CD4-positive, alpha-beta T cell (primary cell): ENCODE measurements around the gene OBP2B. TPM values are rescaled to one million over a fixed set of nuclear protein-coding genes. Genes with fewer than 3 reads are reported as not detected.

Experiments used
- ATAC-seq: fragments of 200-7000 bp; cut with Tn5 transposase; one replicate; pipeline ENCODE4 v1.10.0; 2022; ENCODE audit warnings: mild to moderate bottlenecking; ENCODE audit not compliant: poor library complexity
- CTCF ChIA-PET: fragments of 350-600 bp; sonication (Branson Sonifier 250); formaldehyde crosslinking; loops from one replicate; lab custom pipeline; 2021; ENCODE audit warnings: antibody characterized with exemption, inconsistent platforms; lab: Charles Lee
- POLR2A ChIA-PET: fragments of 350-600 bp; sonication (Branson Sonifier 250); formaldehyde crosslinking; loops from one replicate; lab custom pipeline; 2021; ENCODE audit warnings: antibody characterized with exemption, inconsistent platforms; lab: Charles Lee
- DNase-seq, 14 experiments: peaks; one replicate each; pipeline ENCODE4 v3.0.0-alpha.2; 2013 to 2020; ENCODE audit warnings: mixed read lengths in 2 of 14
- H3K27ac ChIP-seq, 2 donors: one replicate each; pipeline versions ENCODE4 v1.5.1 to v1.7.0; 2013; ENCODE audit warnings: low read length in 2 of 2, low read depth in 1 of 2, mild to moderate bottlenecking in 1 of 2
- H3K27me3 ChIP-seq, 2 experiments: 1 replicate in 1 of 2; 2 replicates in 1 of 2; pipeline versions ENCODE4 v1.6.1 to v1.7.0; 2013; ENCODE audit warnings: low read length in 2 of 2, control low read depth in 1 of 2, mild to moderate bottlenecking in 1 of 2, moderate library complexity in 1 of 2; ENCODE audit not compliant: insufficient read depth in 2 of 2, control insufficient read depth in 1 of 2
- H3K36me3 ChIP-seq: one replicate; pipeline ENCODE4 v1.6.1; 2013; ENCODE audit warnings: low read length, control low read depth; ENCODE audit not compliant: insufficient read depth
- H3K4me1 ChIP-seq: one replicate; pipeline ENCODE4 v1.6.1; 2013; ENCODE audit warnings: low read length, control low read depth; ENCODE audit not compliant: insufficient read depth
- H3K4me3 ChIP-seq: one replicate; pipeline ENCODE4 v1.5.1; 2013; ENCODE audit warnings: mild to moderate bottlenecking, low read length, moderate library complexity
- H3K9me3 ChIP-seq, 2 experiments: 1 replicate in 1 of 2; 2 replicates in 1 of 2; pipeline versions ENCODE4 v1.6.1 to v1.7.0; 2013; ENCODE audit warnings: low read length in 2 of 2, mild to moderate bottlenecking in 2 of 2, control low read depth in 1 of 2, moderate library complexity in 1 of 2; ENCODE audit not compliant: control insufficient read depth in 1 of 2, insufficient read depth in 1 of 2
- H3K27ac Mint-ChIP-seq: one replicate; pipeline ENCODE4 v1.8.0; 2020; ENCODE audit warnings: mixed read lengths
- H3K27me3 Mint-ChIP-seq: one replicate; pipeline ENCODE4 v1.8.0; 2021; ENCODE audit warnings: mixed read lengths
- H3K36me3 Mint-ChIP-seq: one replicate; pipeline ENCODE4 v1.8.0; 2021; ENCODE audit warnings: low read depth, mixed read lengths
- H3K4me1 Mint-ChIP-seq: one replicate; pipeline ENCODE4 v1.8.0; 2021; ENCODE audit warnings: low read depth, mixed read lengths
- H3K4me3 Mint-ChIP-seq: one replicate; pipeline ENCODE4 v1.8.0; 2020; ENCODE audit warnings: mild to moderate bottlenecking, mixed read lengths
- H3K9me3 Mint-ChIP-seq: one replicate; pipeline ENCODE4 v1.8.0; 2020; ENCODE audit warnings: mixed read lengths
- CTCF ChIP-seq: fragments of 200-600 bp; IDR thresholded peaks from one replicate; pipeline ENCODE4 v1.8.0; 2022; ENCODE audit warnings: antibody characterized with exemption, mild to moderate bottlenecking
- intact Hi-C, 2 experiments: fragments of 100-400 bp; cut with DNase I in 1 of 2; cut with micrococcal nuclease in 1 of 2; formaldehyde crosslinking; loops; one replicate each; pipeline versions ENCODE4 v1.15.1 to v1.9.0; 2023 to 2025; cut with DNase I, micrococcal nuclease
- total RNA-seq, 174 experiments: library from RNA in 2 of 174; stranded (reverse) in 2 of 174; gene quantifications; one replicate each; pipeline ENCODE4 v1.2.3 and lab custom pipeline; 2021 to 2026

OBP2B gene
- total RNA-seq, 2 experiments from 2014 or later: not detected

- Histone ChIP-seq H3K9me3 (peaks cover 0 to 8% of the 10 kb centered on the region in 2 experiments), H3K36me3 (no peaks in the 10 kb centered on the region), H3K27ac (no peak overlapping the region), H3K4me1 (peaks cover 2% of the 10 kb centered on the region), H3K4me3 (no peak overlapping the region), H3K27me3 (peaks cover 8% of the 10 kb centered on the region in 2 experiments)
- DNase-seq (no peak), ATAC-seq (no peak)
- Mint-ChIP-seq H3K4me1 (peaks cover 5% of the 10 kb centered on the region), H3K27ac (no peak overlapping the region), H3K4me3 (no peak overlapping the region), H3K9me3 (no peaks in the 10 kb centered on the region), H3K27me3 (no peaks in the 10 kb centered on the region), H3K36me3 (no peaks in the 10 kb centered on the region)
- CTCF ChIA-PET: interaction anchor here (1.0 kb wide), 1 partner anchor 9 kb away, joined by 4 read pairs; no protein-coding TSS in a partner anchor
- no peak for TF ChIP-seq CTCF
- POLR2A ChIA-PET: no interaction called here
- intact Hi-C loops: no loop called here
Measured at GRCh38 chr9:133194597-133194996, 14.5 kb downstream of the OBP2B start.

GRCh38 chr9:133191989-133192388 lies 17.1 kb downstream of the OBP2B start:
- ChIA-PET POLR2A (no interaction called here), CTCF (no interaction called here)
- no peak overlapping the region for H3K4me3 ChIP-seq
- Mint-ChIP-seq H3K36me3 (no peaks in the 10 kb centered on the region), H3K4me1 (no peaks in the 10 kb centered on the region), H3K4me3 (no peak overlapping the region), H3K27ac (no peak overlapping the region), H3K27me3 (peaks cover 3% of the 10 kb centered on the region), H3K9me3 (no peaks in the 10 kb centered on the region)
- no peak overlapping the region for H3K27ac ChIP-seq
- no peak for TF ChIP-seq CTCF
- ATAC-seq: no peak
- H3K27me3 ChIP-seq: peaks cover 8% of the 10 kb centered on the region in 2 experiments
- H3K9me3 ChIP-seq: peaks cover 0 to 12% of the 10 kb centered on the region in 2 experiments
- intact Hi-C loops: no loop called here
- DNase-seq: no peak
- no peaks in the 10 kb centered on the region for H3K4me1 ChIP-seq
- no peaks in the 10 kb centered on the region for H3K36me3 ChIP-seq

- ChIA-PET POLR2A (no interaction called here), CTCF (no interaction called here)
- intact Hi-C loops: loop anchor here in 1 of 2 experiments (5.0 kb wide), 1 partner anchor 147 kb away; the partner anchor contains the start of gene SURF6
- Histone ChIP-seq H3K27ac (no peak overlapping the region), H3K4me1 (peaks cover 11% of the 10 kb centered on the region), H3K4me3 (no peak overlapping the region), H3K36me3 (no peaks in the 10 kb centered on the region), H3K27me3 (peaks cover under 1 to 8% of the 10 kb centered on the region in 2 experiments), H3K9me3 (peaks cover 0 to 12% of the 10 kb centered on the region in 2 experiments)
- peaks cover 11% of the 10 kb centered on the region for H3K4me1 Mint-ChIP-seq
- no peak overlapping the region for H3K4me3 Mint-ChIP-seq
- H3K27me3 Mint-ChIP-seq: peaks cover 7% of the 10 kb centered on the region
- no peak overlapping the region for H3K27ac Mint-ChIP-seq
- no peaks in the 10 kb centered on the region for H3K9me3 Mint-ChIP-seq
- DNase-seq: no peak
- H3K36me3 Mint-ChIP-seq: no peaks in the 10 kb centered on the region
- TF ChIP-seq CTCF: no peak
- ATAC-seq: no peak
Measured at GRCh38 chr9:133189826-133190225, 19.2 kb downstream of the OBP2B start.
